Transverse colon (tissue), 3 donors: ENCODE measurements around the gene SKA1.

Experiments used
- CTCF ChIP-seq, 5 experiments: fragments of 200-600 bp in 3 of 5; fragments of 450-650 bp in 2 of 5; sonication (generic) in 3 of 5; IDR thresholded peaks; 1 replicate in 2 of 5; 2 replicates in 3 of 5; pipeline ENCODE4 v1.5.1; 2016 to 2017; ENCODE audit warnings: antibody characterized with exemption in 5 of 5, inconsistent platforms in 3 of 5, mild to moderate bottlenecking in 2 of 5, moderate library complexity in 1 of 5
- EP300 ChIP-seq: sonication (generic); formaldehyde crosslinking; IDR thresholded peaks from one replicate; pipeline ENCODE4 v1.6.1; 2017; ENCODE audit warnings: antibody characterized with exemption, low read depth
- POLR2A ChIP-seq: fragments of 450-650 bp; IDR thresholded peaks from one replicate; pipeline ENCODE4 v1.6.1; 2016; ENCODE audit warnings: antibody characterized with exemption, mild to moderate bottlenecking, moderate library complexity

- TF ChIP-seq EP300 (no peak), CTCF (IDR thresholded peaks at IDR 0.05) (no peak), POLR2A (no peak)
These were observed 66.7 kb downstream of the SKA1 start for GRCh38 chr18:50441501-50441900.
